ENCODE measurements around the gene INAVA. TPM values are rescaled to one million over a fixed set of nuclear protein-coding genes. Genes with fewer than 3 reads are reported as not detected.

INAVA gene
- 0.03 and 0.07 TPM in 2 replicates for total RNA-seq

GRCh38 chr1:200894712-200895442 is at the start of gene INAVA:
INAVA (plus strand) TSS chr1:200894900; CDS start chr1:200898401, 3,501 bp downstream.

GRCh38 chr1:200872446-200873115 is 22.1 kb upstream of the INAVA start, which contains the start of gene GPR25:
GPR25 (plus strand) TSS chr1:200872981; CDS start chr1:200873038, 57 bp downstream.

Other genes starting within 250 kb of the INAVA start
- 13.1 and 14.3 TPM in 2 replicates for gene DDX59, start 225.0 kb upstream of the INAVA start, total RNA-seq
- 32.9 and 37.5 TPM in 2 replicates for gene CAMSAP2, start 156.0 kb upstream of the INAVA start, total RNA-seq
- not detected in 2 replicates for gene GPR25, start 21.9 kb upstream of the INAVA start, total RNA-seq
- 0.13 and 0.91 TPM in 2 replicates for gene KIF21B, start 128.8 kb downstream of the INAVA start, total RNA-seq
- gene CACNA1S, start 217.5 kb downstream of the INAVA start, total RNA-seq: 0.07 TPM in 1 of 2 replicates, not detected in the other
- gene ASCL5, start 232.3 kb downstream of the INAVA start, total RNA-seq: not detected in 2 replicates